Measurements from ENCODE around the gene KIAA1671.

KIAA1671 gene

DNA sequence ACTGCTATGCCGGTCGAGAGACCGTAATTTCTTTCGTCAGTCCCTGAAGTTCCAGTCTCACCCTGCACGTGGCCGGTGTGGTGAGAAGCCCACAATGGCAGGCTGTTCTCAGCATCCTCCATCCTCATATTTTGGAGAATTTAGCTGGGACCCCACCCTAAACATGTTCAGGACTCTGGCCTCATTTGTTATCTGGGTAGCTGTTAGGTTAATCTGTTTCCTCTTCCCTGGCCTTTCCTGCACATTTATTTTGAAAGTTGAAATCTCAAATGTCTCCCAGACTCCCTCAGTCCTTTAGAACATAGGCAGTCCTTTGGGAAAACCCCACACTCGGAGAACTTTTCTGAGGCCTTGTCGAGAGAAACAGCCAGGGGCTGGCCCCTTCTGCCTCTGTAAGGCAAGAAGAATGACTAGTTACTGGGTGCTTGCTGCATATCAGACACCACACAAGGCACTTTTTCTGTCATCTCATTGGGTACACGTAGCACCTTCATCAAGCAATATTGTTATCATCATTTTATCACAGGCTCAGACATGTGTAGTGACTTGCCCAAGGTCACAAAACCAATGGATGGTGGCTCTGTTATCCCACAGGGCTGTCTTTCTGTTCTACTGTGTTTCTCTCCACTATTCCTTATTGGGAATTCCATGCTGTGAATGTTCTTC lies 137.8 kb downstream of the KIAA1671 start:
- DNase-seq (ENCODE audit: low read depth in 3 of 3, low spot score in 1 of 3): no peak

DNA sequence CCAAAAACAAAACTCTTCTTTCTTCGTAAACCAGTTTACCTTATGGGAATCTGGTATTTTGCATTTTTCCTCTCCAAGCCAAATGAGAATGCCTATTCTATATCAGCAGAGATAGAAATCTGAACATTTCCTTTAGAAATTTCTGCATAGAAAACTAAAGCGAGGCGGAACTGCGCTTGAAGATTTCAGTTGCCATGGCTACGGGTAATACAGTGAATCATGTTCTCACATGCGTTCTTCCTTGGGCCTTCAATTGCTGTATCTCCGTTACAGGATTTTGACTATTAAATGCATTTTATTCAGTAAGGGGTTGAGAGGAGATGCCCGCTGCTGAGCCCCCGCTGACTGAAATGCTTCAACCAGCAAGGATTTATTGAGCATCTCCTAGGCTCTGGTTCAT lies 138.9 kb downstream of the KIAA1671 start:
- DNase-seq (ENCODE audit: low read depth in 3 of 3, low spot score in 1 of 3): no peak

GRCh38 chr22:25092119-25092518 lies 139.6 kb downstream of the KIAA1671 start:
- no peak for DNase-seq (ENCODE audit: low read depth in 3 of 3, low spot score in 1 of 3)

DNA sequence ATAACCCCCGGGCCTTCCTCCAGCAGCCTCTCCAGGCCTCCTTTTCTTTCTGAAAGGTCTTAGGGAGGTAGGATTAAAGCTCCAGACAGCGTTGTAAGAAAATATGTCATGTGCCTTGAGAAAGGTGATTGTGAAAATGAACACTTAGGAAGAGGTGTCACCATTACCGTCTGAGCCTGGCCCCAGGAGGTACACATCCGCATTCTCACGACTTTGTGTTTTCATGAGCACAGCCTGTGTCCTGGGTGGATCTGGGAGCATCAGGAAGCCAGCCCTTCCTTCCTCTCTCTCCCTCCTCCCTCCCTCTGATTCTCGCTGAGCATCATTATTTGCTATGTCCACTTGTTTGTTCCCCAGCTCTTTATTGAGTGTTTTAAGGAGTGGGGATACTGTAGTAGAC lies 142.1 kb downstream of the KIAA1671 start:
- DNase-seq (ENCODE audit: low read depth in 3 of 3, low spot score in 1 of 3): no peak

DNA sequence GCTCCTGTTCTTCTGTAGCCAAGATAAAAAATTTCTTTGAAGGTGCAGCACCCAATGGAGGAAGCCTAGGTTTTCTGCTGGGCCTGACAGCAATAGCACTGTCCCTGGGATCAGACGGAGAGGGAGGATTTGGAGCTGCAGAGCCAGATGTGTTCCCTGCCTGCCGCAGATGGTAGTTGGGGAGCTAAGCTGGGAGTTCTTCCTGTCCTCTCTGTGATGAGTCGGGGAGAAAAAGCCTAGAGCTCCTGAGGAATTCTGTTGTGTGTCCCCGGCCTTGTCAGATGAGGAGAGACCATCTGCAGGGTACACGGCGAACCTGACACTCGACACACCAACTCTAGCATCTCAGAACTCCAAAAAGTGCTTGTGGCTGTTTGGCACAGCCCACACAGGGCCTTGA lies 143.4 kb downstream of the KIAA1671 start:
- DNase-seq (ENCODE audit: low read depth in 3 of 3, low spot score in 1 of 3): no peak

GRCh38 chr22:25096638-25097405 lies 144.3 kb downstream of the KIAA1671 start:
- DNase-seq (ENCODE audit: low read depth in 3 of 3, low spot score in 1 of 3): no peak

- no peak for DNase-seq (ENCODE audit: low read depth in 3 of 3, low spot score in 1 of 3)
These were observed 146.0 kb downstream of the KIAA1671 start for GRCh38 chr22:25098445-25099081.

DNA sequence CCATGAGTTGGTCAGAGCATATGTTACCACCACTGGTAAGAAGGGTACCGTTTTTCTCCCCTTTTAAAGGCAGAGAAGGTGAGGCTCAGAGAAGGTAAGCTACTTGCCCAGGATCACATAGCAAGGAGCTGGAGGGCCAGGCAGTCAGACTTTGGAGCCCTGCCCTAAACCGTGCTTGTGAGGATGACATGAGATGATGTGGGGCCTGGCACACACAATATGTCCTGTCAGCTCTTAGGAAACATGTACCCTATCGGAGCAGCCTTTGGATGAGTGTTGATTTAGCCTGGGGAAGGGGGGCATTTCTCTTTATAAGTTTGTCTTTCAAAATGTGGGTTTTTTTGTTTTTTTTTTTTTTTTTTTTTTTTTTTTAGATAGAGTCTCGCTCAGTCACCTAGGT lies 146.7 kb downstream of the KIAA1671 start:
- DNase-seq (ENCODE audit: low read depth in 3 of 3, low spot score in 1 of 3): no peak

DNA sequence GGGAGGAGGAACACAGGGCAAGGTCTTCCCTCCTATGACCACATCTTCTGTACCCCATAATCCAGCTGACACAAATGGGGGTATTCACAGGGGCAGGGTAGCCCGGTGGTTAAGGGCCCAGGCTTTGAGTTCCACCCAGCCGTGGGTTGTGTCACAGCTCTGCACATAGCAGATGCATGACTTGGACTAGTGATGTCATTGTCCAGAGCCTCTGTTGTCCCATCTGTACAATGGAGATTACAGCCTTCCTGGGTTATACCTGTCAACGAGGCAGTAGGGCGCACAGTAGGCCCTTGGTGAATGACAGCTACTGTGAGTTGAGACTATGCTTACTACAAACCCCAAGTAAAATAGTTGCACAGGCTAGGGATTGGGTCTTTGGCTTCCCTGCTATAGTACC lies 147.9 kb downstream of the KIAA1671 start:
- no peak for DNase-seq (ENCODE audit: low read depth in 3 of 3, low spot score in 1 of 3)

- DNase-seq (ENCODE audit: low read depth in 3 of 3, low spot score in 1 of 3): no peak
These were observed 148.4 kb downstream of the KIAA1671 start for GRCh38 chr22:25100948-25101347.

DNA sequence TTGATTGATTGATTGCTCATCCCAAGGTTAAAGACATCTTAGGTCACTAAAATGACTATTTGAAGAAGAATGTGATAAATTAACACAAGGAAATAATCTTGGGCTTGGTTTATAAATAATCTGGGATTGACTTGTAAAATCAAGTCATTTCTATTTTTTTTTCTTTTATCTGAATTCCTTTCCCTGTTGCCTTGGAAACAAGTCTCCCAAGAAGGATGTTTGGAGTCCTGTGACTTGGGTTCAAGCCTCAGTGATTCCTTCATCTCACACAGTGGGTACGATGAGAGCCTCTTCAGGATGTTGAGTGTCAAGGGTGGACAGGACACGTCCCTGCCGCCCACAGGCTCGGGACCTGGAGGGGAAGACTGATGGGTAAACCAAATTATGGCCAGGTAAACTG lies 149.0 kb downstream of the KIAA1671 start:
- no peak for DNase-seq (ENCODE audit: low read depth in 3 of 3, low spot score in 1 of 3)

DNA sequence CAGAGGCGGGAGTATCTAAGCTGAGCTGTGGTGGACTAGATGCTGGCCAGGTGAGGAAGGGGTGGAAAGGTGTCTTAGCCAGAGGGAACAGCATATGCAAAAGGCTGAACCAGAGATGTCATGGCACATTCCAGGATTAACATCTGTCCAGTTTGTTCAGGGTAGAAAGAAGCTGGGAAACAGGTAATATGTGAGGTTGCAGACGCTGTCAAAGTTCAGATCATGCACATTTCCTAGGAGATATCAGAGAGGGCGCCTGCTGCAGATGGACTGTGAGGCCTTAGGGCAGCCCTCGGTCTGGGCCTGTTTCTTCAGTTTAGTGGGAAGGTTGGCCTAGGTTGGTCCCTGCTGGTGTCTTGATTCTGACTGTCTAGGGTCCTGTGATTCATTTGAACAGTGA lies 149.5 kb downstream of the KIAA1671 start:
- no peak for DNase-seq (ENCODE audit: low read depth in 3 of 3, low spot score in 1 of 3)

GRCh38 chr22:25102722-25103121 lies 150.2 kb downstream of the KIAA1671 start:
- DNase-seq (ENCODE audit: low read depth in 3 of 3, low spot score in 1 of 3): no peak

DNA sequence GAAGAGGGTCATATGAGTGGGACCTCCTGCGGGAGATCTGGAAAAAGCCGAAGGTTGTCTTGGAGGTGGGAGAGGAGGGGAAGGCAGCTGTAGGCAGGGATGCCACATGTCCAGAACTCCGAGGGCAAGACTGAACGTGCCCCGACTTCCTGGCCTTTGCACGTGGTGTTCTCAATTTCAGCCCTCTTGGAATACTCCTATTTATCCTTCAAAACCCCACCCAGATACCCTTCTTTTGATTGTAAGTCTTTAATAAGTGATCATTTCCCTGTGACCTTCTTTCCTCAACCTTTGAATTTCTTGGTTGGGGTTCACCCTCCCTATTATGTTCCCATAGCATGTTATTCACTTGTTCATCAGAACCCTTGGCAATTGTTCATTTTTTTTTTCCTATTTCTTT lies 151.9 kb downstream of the KIAA1671 start:
- no peak for DNase-seq (ENCODE audit: low read depth in 3 of 3, low spot score in 1 of 3)

- no peak for DNase-seq (ENCODE audit: low read depth in 3 of 3, low spot score in 1 of 3)
These were observed 153.5 kb downstream of the KIAA1671 start for GRCh38 chr22:25105817-25106650.

DNA sequence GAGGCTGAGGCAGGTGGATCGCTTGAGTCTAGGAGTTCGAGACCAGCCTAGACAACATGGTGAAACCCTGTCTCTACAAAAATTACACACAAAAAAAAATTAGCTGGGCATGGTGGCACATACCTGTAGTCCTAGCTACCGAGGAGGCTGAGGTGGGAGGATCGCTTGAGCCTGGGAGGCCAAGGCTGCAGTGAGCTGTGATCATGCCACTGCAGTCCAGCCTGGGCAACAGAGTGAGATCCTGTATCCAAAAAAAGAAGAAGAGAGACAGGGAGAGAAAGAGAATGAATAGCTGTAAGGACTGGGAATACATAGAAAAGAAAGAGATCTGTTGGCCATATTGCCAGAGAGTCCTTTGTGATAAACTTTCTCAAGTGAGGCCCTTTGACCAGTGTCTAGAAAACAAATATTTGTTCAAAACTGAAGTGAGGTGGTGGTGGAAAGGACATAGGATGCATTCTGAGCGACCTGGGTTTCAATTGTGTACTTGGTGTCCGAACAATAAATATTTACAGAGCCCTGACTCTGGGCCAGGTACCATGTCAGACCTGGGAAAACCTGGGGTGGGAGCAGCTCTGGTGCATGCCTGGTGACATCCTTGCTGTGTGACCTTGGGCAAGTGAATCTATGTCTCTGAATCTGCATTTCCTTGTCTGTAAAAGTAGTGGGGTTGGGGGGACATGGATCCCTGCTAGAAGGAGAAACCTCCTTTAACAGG lies 157.5 kb downstream of the KIAA1671 start:
- no peak for DNase-seq (ENCODE audit: low read depth in 3 of 3, low spot score in 1 of 3)

DNA sequence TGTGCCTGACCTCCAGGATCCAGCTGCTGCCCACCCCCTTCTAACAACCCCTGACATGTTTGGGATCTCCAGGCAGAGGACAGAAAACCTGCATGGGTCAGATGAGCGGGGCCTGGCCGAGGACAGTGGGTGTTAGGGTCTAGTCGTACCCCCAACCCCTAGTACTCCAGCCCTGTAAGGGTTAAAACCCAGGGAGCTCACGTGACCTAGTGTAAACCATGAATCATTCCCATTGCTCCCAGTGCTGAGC lies 158.0 kb downstream of the KIAA1671 start:
- DNase-seq (ENCODE audit: low read depth in 3 of 3, low spot score in 1 of 3): no peak

DNA sequence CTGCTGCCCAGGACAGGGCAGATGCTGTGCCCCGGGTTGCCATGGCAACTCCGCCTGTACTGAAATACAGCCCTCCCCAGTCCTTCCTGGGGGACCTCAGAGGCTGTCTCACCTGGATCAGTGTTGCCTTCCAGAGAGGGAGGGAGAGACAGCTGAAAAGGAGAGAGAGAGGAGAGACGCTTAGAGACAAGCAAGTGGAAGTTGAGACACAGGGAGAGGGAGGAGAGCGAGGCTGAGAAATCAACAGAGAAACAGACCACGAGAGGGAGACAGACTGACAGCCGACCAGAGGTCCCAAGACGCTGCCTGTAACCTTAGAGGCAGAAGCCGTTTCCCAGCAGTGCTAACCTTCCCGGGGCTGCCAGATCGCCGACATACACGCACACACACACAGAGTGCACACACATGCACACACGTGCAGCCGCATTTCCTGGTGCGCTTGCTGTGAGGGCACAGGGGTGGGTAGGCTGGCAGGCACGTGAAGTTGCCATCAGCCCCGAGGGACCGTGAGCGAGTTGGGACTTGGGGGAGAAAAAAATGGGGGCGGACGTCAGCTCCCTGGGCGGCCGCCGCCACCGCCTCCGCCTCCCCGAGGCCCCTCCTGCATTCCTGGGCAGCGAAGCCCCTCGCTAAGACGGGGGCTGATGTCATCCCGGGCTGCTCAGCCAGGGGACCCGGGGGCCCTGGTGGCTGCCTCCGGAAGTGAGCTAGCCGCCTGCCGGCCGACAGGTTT lies 158.5 kb downstream of the KIAA1671 start:
- DNase-seq (ENCODE audit: low read depth in 3 of 3, low spot score in 1 of 3): peak in 2 of 3 donors; percentile 20 to 26

DNA sequence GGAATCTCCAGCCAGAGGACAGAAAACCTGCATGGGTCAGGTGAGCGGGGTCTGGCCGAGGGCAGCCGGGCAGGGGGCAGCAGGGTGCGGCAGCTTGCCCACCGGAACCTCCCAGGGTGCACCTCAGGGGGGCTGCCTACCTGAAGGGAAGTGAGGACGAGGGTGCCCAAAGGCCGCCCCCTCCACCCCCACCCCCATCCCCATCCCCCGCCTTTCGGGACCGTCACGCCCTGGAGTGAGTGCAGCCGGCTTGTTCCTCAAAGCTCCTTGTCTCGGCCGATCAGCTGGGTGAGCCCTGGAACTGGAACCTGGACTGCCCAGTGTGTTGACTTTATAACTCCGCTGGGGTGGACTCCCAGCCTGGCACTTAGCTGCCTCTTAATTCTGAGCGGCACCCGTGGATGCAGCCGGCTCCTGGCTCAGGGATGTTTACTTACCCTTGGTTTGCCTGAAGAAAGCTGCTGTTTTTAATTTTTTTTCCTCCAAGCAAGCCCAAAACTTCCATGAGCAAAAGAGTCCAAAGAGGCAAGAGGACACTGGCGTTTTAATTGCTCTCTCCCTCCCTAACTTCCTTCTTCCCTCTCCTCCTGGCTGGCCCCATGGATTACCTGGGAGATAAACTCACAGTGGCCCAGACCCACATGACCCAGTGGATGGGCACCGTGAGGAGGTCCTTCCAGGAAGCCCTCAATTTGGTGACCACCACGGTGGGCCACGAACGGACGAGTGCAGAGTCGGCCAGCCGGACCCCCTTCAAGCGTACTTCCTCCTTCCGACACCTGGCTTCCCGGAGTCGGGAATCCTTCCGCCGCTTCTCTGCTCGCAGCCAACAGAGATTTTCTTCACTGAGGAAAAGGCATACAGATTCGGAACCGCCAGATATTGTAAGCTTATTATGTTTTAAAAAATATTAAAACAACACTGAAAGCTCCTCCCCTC lies 159.3 kb downstream of the KIAA1671 start:
- DNase-seq (ENCODE audit: low read depth in 3 of 3, low spot score in 1 of 3): no peak
